ENCODE results near the gene SH2D3C.

GRCh38 chr9:127708952-127709587, 69.4 kb downstream of the SH2D3C start:
- TF ChIP-seq CTCF (IDR thresholded peaks at IDR 0.05) (no peak), POLR2AphosphoS5 (IDR thresholded peaks at IDR 0.05) (no peak)
